ENCODE results near the gene GPR153. TPM values are rescaled to one million over a fixed set of nuclear protein-coding genes. Genes with fewer than 3 reads are reported as not detected.

The GPR153 gene
- total and polyA plus RNA-seq, 8 donors: 0.19 to 5.1 (median 0.93) TPM

DNA sequence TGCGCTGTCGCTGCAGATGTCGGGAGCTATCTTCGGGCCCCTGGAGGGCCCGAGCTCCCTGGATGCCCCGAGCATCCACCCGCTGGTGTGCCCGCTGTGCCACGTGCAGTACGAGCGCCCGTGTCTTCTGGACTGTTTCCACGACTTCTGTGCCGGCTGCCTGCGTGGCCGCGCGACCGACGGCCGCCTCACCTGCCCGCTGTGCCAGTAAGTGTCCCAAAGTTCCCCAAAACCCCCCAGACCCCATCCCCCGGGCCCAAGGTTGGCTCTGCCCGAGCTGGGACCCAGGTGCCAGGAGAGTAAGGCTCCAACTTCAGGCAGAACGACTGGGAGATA lies 54.4 kb downstream of the GPR153 start:
- peak overlapping the region; percentile 79 to 81 (median 80) for H3K27ac ChIP-seq
- DNase-seq (no peak), FAIRE-seq (no peak), ATAC-seq (no peak)
- no peaks in the 10 kb centered on the region for H3K27me3 ChIP-seq
- no peaks in the 10 kb centered on the region for H3K9me3 ChIP-seq
- H3K36me3 ChIP-seq: peaks cover 0 to 5% (median 0%) of the 10 kb centered on the region in 3 donors
- WGBS, 2 donors: 25 to 35% methylated on average over 25 of the region's 25 CpGs
- intact Hi-C loops (cut with DNase I): no loop called here
- H3K4me3 ChIP-seq: peak overlapping the region; percentile 44 to 77 (median 52)
- TF ChIP-seq, protein P1, sequence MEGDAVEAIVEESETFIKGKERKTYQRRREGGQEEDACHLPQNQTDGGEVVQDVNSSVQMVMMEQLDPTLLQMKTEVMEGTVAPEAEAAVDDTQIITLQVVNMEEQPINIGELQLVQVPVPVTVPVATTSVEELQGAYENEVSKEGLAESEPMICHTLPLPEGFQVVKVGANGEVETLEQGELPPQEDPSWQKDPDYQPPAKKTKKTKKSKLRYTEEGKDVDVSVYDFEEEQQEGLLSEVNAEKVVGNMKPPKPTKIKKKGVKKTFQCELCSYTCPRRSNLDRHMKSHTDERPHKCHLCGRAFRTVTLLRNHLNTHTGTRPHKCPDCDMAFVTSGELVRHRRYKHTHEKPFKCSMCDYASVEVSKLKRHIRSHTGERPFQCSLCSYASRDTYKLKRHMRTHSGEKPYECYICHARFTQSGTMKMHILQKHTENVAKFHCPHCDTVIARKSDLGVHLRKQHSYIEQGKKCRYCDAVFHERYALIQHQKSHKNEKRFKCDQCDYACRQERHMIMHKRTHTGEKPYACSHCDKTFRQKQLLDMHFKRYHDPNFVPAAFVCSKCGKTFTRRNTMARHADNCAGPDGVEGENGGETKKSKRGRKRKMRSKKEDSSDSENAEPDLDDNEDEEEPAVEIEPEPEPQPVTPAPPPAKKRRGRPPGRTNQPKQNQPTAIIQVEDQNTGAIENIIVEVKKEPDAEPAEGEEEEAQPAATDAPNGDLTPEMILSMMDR (IDR thresholded peaks at IDR 0.05): no peak
- peaks cover 0 to 3% (median 0%) of the 10 kb centered on the region in 3 donors for H3K4me1 ChIP-seq

DNA sequence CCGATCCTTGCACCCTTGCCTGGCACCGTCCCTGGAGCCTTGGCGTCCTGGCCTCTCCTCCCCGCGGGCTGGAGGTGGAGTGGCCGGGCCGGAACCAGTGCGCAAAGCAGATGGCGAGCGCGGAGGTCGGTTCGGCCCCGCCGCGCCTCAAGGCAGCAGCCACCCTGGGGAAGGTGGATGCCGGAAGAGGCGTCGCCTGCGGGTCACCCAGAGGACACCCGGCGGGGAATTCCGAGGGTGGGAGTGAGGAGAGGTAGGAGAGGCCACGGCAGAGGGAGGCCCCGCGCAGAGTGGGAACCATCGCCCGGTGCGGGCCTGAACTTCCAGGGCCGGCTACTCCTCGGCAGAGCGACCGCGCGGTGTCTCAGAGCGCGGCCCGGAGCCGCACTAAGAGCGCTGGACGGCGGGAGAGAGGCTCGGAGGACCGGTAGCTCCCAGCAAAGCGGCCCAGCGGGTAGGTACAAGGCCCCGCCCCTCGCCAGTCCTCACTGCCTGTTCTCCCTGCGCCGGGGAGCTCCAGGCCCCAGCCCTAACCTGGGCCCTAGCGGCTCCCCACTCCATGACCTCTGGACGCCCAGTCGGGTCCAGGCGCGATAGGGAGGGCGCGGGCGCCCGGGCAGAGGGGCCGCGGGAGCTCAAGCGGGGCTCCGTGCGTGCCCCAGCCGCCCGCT lies 54.9 kb downstream of the GPR153 start, which contains the start of gene RNF207:
Gene RNF207, plus strand, starts transcription at position 271 of the 671 bp plus-strand sequence. CDS start 417 bp downstream, outside the sequence.
- H3K27ac ChIP-seq: peak within 1 kb of the TSS; percentile 79 to 81 (median 80)
- no peaks in the 10 kb centered on the region for H3K9me3 ChIP-seq
- no peaks in the 10 kb centered on the region for H3K27me3 ChIP-seq
- TF ChIP-seq, protein P1 (IDR thresholded peaks at IDR 0.05): no peak
- 8% methylated on average over 64 to 66 of the region's 66 CpGs for WGBS, 2 donors
- intact Hi-C loops (cut with DNase I): no loop called here
- H3K4me3 ChIP-seq: peak within 1 kb of the TSS; percentile 44 to 77 (median 52)
- DNase-seq (peak; percentile 68 to 90 (median 72)), ATAC-seq (peak; percentile 72 to 86 (median 78)), FAIRE-seq (no peak)
- H3K36me3 ChIP-seq: peaks cover 0 to 1% (median 0%) of the 10 kb centered on the region in 3 donors
- H3K4me1 ChIP-seq: peaks cover 0 to 3% (median 0%) of the 10 kb centered on the region in 3 donors

DNA sequence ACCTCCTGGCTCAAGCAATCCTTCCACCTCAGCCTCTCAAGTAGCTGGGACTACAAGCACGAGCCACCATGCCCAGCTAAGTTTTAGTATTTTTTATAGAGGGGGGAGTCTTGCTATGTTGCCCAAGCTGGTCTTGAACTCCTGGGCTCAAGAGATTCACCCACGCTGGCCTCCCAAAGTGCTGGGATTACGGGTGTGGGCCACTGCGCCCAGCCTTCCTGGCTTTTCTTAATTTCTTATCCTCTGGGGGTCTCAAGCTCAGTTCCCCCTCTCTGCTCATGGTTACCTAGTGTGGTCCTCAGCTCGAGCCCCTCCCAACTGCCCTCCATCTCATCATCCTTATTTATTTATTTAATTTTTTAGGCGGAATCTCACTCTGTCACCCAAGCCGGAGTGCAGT lies 58.6 kb downstream of the GPR153 start:
- DNase-seq: peak in 2 of 6 donors; percentile 11 to 22
- TF ChIP-seq, protein P1 (IDR thresholded peaks at IDR 0.05): no peak
- intact Hi-C loops (cut with DNase I): no loop called here
- Histone ChIP-seq H3K36me3 (no peaks in the 10 kb centered on the region), H3K27ac (no peak overlapping the region), H3K27me3 (no peaks in the 10 kb centered on the region), H3K4me3 (no peak overlapping the region), H3K4me1 (peaks cover 8 to 16% (median 11%) of the 10 kb centered on the region in 3 donors), H3K9me3 (no peaks in the 10 kb centered on the region)
- WGBS, 2 donors: 86 to 90% methylated on average over 7 of the region's 7 CpGs
- no peak for ATAC-seq
- FAIRE-seq: no peak

DNA sequence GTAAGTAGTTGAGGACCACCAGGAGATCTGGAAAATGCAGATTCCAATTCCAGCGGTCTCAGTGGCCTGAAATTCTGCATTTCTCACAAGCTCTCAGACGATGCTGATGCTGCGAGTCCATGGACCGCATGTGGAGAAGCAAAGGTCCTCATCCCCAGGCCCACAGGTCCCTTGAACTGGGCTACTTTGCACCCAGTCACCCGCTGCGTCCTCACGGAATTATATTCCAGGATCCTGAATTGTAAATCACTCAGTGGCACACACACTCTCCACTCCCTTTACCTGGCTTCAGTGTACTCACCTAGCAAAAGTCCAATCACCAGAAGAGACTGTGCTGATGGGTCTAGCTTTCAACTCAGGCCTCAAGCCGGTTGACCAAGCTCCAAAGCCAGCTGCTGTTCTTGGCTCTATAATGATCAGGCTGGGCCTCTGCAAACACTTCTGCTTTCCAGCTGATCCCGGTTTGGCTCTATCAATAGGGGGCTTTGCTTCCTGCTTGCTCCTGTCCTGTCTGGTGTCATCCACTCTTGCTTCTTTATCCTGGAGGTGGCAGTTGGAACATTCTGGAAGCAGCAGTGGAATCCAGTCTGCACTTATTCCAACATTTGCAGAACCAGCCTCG lies 60.6 kb downstream of the GPR153 start:
- ATAC-seq: no peak
- no peaks in the 10 kb centered on the region for H3K27me3 ChIP-seq
- DNase-seq: peak in 1 of 6 donors; percentile 2
- H3K9me3 ChIP-seq: no peaks in the 10 kb centered on the region
- peak overlapping the region; percentile 14 to 64 (median 58) for H3K27ac ChIP-seq
- no peak for FAIRE-seq
- H3K4me3 ChIP-seq: peak overlapping the region in 2 of 4 donors; percentile 71 to 100
- TF ChIP-seq, protein P1 (IDR thresholded peaks at IDR 0.05): no peak
- peaks cover 0 to 11% (median 4%) of the 10 kb centered on the region in 3 donors for H3K36me3 ChIP-seq
- WGBS, 2 donors: 68 to 72% methylated on average over 10 of the region's 10 CpGs
- peaks cover 8 to 13% (median 11%) of the 10 kb centered on the region in 3 donors for H3K4me1 ChIP-seq
- intact Hi-C loops (cut with DNase I): no loop called here
